Measurements from ENCODE around the gene PTPN13.

Gene PTPN13

GRCh38 chr4:86621435-86621834 is 27.3 kb downstream of the PTPN13 start:
- Histone ChIP-seq H3K4me3 (ENCODE audit: low read depth, low read length) (no peak overlapping the region), H3K27me3 (replicated peaks) (no peaks in the 10 kb centered on the region), H3K36me3 (replicated peaks) (no peaks in the 10 kb centered on the region), H3K27ac (no peak overlapping the region)
- DNase-seq = no peak
- TF ChIP-seq CTCF (IDR thresholded peaks at IDR 0.05; ENCODE audit: low read depth, low read length, missing control alignments) = no peak
- in situ Hi-C loops (cut with HindIII; ENCODE audit: low pct_ligation_motif_present, low sequenced_read_pairs) = no loop called here

GRCh38 chr4:86626066-86626465 is 32.0 kb downstream of the PTPN13 start:
- Histone ChIP-seq H3K27me3 (replicated peaks) (no peaks in the 10 kb centered on the region), H3K27ac (no peak overlapping the region), H3K36me3 (replicated peaks) (no peaks in the 10 kb centered on the region), H3K4me3 (ENCODE audit: low read depth, low read length) (no peak overlapping the region)
- no peak for TF ChIP-seq CTCF (IDR thresholded peaks at IDR 0.05; ENCODE audit: low read depth, low read length, missing control alignments)
- DNase-seq = no peak
- in situ Hi-C loops (cut with HindIII; ENCODE audit: low pct_ligation_motif_present, low sequenced_read_pairs) = no loop called here

GRCh38 chr4:86627462-86628135 is 33.5 kb downstream of the PTPN13 start:
- no peak for TF ChIP-seq CTCF (IDR thresholded peaks at IDR 0.05; ENCODE audit: low read depth, low read length, missing control alignments)
- Histone ChIP-seq H3K27ac (no peak overlapping the region), H3K4me3 (ENCODE audit: low read depth, low read length) (no peak overlapping the region), H3K27me3 (replicated peaks) (no peaks in the 10 kb centered on the region), H3K36me3 (replicated peaks) (no peaks in the 10 kb centered on the region)
- DNase-seq = no peak
- in situ Hi-C loops (cut with HindIII; ENCODE audit: low pct_ligation_motif_present, low sequenced_read_pairs) = no loop called here

- H3K4me3 ChIP-seq (ENCODE audit: low read depth, low read length) = no peak overlapping the region
- no peak overlapping the region for H3K27ac ChIP-seq
- TF ChIP-seq CTCF (IDR thresholded peaks at IDR 0.05; ENCODE audit: low read depth, low read length, missing control alignments) = no peak
- in situ Hi-C loops (cut with HindIII; ENCODE audit: low pct_ligation_motif_present, low sequenced_read_pairs) = no loop called here
- no peaks in the 10 kb centered on the region for H3K36me3 ChIP-seq (replicated peaks)
- no peak for DNase-seq
- H3K27me3 ChIP-seq (replicated peaks) = no peaks in the 10 kb centered on the region
Measured at GRCh38 chr4:86630629-86631028, 36.5 kb downstream of the PTPN13 start.

- Histone ChIP-seq H3K27me3 (replicated peaks) (no peaks in the 10 kb centered on the region), H3K27ac (no peak overlapping the region), H3K4me3 (ENCODE audit: low read depth, low read length) (no peak overlapping the region), H3K36me3 (replicated peaks) (no peaks in the 10 kb centered on the region)
- in situ Hi-C loops (cut with HindIII; ENCODE audit: low pct_ligation_motif_present, low sequenced_read_pairs) = no loop called here
- no peak for TF ChIP-seq CTCF (IDR thresholded peaks at IDR 0.05; ENCODE audit: low read depth, low read length, missing control alignments)
- no peak for DNase-seq
Measured at GRCh38 chr4:86631166-86631565, 37.1 kb downstream of the PTPN13 start.

GRCh38 chr4:86633854-86634253 is 39.7 kb downstream of the PTPN13 start:
- no peak overlapping the region for H3K4me3 ChIP-seq (ENCODE audit: low read depth, low read length)
- no peak overlapping the region for H3K27ac ChIP-seq
- H3K27me3 ChIP-seq (replicated peaks) = no peaks in the 10 kb centered on the region
- no peaks in the 10 kb centered on the region for H3K36me3 ChIP-seq (replicated peaks)
- in situ Hi-C loops (cut with HindIII; ENCODE audit: low pct_ligation_motif_present, low sequenced_read_pairs) = no loop called here
- no peak for TF ChIP-seq CTCF (IDR thresholded peaks at IDR 0.05; ENCODE audit: low read depth, low read length, missing control alignments)
- DNase-seq = no peak
